T1000 (cell line): ENCODE data around the gene PLSCR4.

Experiments
- DNase-seq: peaks from one replicate; lab custom pipeline; 2025; ENCODE audit warnings: mixed read lengths; lab: John Stamatoyannopoulos, UW

Gene PLSCR4

DNA sequence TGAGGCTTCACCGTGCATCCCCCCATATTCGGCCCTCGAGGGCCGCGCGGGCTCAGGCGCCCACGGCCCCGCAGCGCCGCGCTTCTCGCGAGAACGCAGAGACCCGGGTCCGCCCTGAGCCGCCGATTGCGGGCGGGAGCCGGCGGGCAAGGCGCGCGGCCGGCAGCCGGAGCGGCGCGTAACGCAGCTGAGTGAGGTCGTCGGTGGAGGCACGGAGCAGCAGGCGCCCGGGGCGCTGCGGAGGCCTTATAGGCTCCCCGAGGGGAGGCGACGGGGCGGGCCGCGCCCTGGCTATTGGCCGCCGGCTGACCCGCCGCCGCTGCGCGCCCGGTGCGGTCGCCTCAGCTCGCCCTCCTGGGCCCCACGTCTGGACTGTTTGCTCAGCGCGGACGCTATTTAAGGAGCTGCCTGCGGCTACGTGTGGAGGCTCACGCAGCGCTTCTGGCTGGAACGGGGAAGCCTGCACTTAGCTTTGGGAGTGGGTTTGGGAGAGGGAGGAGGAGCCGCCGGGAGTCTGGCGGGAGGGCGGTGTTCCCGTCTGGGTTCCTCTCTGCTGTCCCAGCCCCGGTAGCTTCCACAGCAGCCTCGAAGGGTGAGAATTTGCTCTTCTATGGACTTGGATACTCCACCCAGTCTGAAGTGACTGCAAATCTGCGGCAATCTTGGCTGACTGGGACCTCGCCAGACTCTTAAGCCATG, 89.8 kb downstream of the PLSCR4 start, which contains the start of gene PLOD2:
Gene PLOD2 (minus strand): TSS at position 221 of the 699 bp plus-strand sequence. CDS start 195 bp downstream, at position 26.
- DNase-seq = peak; percentile 82

DNA sequence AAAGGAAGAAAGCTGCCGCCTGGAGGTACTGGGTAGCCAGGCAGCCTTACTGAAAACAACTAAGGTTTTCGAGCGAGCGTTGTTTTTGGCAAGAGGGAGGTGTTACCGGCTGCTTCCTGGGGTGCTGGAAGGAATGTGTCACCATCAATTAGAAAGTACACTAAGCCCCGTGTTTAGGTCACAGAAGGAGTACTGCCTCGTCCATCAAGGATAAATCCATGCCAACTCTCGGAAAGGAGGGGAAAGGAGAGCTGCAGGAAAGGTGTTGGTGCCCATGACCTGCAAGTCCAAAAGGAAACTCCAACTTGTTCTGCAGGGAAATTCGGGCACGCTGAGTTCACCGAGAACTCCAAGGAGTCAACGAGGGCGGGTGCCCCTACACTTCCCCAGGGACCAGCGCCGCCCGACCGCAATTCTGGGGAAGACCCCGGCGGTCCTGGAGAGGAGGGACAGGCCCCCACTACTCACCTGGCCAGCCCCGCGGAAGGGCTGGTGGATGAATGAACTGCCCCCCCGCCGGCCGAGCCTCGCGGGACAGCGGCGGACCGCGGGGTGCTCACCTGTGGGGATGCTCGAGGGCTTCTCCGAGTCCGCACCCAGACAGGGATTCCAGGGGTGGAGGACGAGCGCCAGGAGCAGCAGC, 90.5 kb downstream of the PLSCR4 start:
- peak; percentile 14 for DNase-seq

GRCh38 chr3:146159616-146160320, 91.1 kb downstream of the PLSCR4 start:
- DNase-seq = no peak

DNA sequence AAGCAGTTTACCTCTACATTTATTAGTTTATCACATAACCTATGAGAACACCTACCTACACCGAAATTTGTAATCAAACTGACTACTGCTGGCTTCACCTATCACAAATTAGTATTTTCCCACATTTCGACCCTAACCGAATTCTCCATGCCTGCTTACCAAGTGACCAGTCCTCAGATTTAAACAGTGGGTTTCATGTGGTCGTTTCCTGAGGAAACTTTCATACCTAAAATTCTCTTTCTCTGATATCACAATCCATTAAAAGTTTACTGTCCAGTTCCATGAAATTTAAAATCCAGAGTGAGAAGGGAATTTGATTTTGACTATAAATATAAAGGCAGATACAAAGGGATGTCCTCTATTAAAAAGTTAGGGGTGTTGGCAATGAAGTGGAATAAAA, 91.9 kb downstream of the PLSCR4 start:
- DNase-seq = no peak

- DNase-seq = no peak
Measured at GRCh38 chr3:146157325-146158060, 93.4 kb downstream of the PLSCR4 start.

DNA sequence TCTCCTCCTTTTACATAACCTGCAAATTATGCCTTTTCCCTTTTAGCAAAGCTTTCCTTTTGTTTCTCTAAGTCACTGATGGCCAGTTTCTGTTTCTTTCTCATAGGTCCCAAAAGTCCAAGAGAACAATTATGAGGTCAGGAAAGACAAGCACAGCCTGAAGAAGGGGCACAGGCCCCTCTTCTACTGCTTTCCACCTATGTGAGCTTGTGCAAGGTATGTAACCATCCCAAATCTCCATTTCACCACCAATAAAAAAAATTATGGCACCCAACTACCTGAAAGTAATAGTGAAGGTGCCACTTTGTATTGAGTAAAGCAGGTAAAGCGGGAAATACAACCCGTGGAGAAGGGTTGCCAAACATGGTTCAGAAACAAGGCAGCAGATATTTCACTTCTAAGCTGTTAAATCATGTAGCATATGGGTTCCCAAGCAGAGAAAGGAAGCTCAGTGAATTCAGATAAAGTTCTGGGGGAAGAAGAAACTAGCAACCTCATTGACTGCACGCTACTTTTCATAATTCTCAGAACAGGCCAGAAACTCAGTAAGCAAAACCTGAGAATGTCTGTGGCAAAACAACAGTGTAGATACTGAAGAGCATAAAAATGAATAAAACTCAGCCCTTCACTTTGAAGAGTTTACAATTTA, 94.1 kb downstream of the PLSCR4 start:
- no peak for DNase-seq

GRCh38 chr3:146156095-146156494, 94.8 kb downstream of the PLSCR4 start:
- no peak for DNase-seq

DNA sequence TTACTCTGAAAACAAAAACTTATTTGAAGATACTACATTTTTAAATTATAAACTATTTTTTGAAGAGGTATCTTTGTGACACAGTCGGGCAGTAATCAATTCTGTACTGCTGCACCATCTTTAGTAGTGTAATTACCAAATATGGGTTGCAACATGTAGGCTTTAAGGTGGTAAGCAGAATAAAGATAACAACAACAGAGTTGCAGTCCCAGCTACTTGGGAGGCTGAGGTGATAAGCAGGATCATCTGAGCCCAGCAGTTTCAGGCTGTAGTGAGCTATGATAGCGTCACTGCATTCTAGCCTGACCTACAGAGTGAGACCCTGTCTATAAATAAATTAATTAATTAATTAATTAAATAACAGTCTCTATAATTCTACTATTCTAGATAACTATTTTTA, 95.9 kb downstream of the PLSCR4 start:
- DNase-seq = no peak

- DNase-seq = no peak
Measured at GRCh38 chr3:146154316-146154715, 96.6 kb downstream of the PLSCR4 start.

DNA sequence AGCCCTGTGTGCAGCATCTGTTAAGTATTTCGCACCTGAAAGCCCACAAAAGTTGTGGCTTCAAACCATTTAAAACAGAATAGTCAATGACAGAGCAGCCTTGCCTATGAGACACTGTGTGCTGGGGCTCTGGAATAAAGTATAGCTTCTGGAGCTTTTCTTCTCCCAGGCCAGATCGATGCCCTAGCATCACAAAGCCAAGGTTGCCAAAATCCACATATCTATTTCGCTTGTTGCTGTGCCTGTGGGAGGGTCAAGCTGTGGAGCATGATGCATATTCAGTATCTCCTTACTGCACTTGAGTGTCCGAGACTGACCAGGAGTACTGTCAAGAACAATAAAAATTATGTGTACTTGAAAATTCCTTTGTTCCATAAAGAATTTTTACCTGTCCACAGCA, 97.5 kb downstream of the PLSCR4 start:
- no peak for DNase-seq

DNA sequence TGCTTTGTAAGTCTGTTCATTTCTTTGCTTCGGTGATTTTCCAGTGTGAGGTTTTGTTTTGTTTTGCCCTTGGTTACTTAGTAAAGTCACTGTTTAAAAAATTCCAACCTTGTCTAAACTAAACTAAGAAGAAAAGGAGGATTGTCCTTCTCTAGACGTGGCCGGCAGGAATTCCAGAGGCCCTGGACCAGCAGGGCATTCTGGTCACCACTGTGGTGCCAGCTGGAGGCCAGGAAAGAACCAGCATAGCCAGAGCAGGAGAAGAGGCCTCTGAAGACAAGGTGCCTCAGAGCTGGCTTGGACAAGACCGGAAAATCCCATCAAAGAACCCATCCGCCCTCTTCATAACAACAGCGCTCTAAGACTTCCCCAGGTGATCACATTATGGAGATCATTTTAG, 98.1 kb downstream of the PLSCR4 start:
- DNase-seq = no peak

DNA sequence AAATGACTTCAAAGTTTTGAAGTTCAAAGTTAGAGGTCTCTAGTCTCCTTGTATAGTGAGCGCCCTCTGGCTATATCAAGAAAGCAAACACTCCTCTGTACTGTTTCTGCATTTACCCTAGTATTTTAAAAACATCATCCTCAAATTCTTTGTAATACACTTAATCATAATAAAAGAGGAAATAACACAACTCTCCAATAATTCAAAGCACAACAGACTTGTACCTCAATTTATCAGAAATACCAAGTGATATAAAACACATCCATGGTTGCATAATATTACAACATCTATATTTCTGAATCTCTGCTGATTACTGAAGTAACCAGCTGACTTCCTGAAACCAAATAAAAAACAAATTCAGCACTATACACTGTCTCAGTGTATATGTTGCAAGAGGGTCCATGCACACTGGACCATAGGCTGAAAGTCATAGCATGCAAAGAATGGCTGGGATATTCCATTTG, 102.4 kb downstream of the PLSCR4 start:
- no peak for DNase-seq

- no peak for DNase-seq
Measured at GRCh38 chr3:146145642-146146041, 105.3 kb downstream of the PLSCR4 start.

DNA sequence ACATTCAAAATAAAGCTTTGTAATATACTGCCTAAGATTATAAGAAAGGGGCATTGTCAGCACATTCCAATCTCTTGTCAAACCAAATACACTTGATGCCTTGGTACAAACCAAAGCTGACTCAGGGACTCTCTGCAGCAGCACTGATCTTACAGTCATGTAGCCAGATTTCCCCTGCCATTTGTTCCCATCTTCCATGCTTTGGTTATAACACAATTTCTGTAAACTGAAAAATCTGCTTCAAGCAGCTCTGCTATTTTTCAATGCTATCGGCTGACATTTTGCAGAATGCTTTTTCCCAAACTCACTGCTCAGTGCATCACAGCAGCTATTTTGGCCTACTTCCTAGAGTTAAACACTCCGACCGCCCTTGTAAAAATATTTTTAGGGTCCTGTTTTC, 108.1 kb downstream of the PLSCR4 start:
- DNase-seq = no peak
